Pancreas (tissue), 10 donors: Measurements from ENCODE around the gene PYURF. TPM values are rescaled to one million over a fixed set of nuclear protein-coding genes. Genes with fewer than 3 reads are reported as not detected.

Source experiments
- ATAC-seq, 4 donors: fragments of 200-7000 bp; cut with Tn5 transposase; one replicate each; pipeline versions ENCODE4 v1.8.0 to v1.9.1; 2020; ENCODE audit warnings: mild to moderate bottlenecking in 4 of 4, moderate library complexity in 4 of 4
- DNase-seq, 6 donors: peaks; one replicate each; pipeline ENCODE4 v3.0.0-alpha.2; 2020
- FAIRE-seq: peaks from 2 replicates; lab custom pipeline; 2012; peaks lifted over from hg19 to GRCh38; lab: Jason Lieb, UNC
- H3K27ac ChIP-seq, 4 donors: fragments of 200-600 bp; sonication (generic); 1 replicate in 3 of 4; 2 replicates in 1 of 4; pipeline versions ENCODE4 v1.5.0 to v1.8.0; 2020
- H3K27me3 ChIP-seq, 4 donors: fragments of 200-600 bp; one replicate each; pipeline ENCODE4 v1.8.0; 2021
- H3K36me3 ChIP-seq, 3 donors: fragments of 200-600 bp; sonication (generic) in 1 of 3; one replicate each; pipeline versions ENCODE4 v1.5.0 to v1.8.0; 2020 to 2021
- H3K4me1 ChIP-seq, 3 donors: fragments of 200-600 bp; one replicate each; pipeline ENCODE4 v1.8.0; 2021
- H3K4me3 ChIP-seq, 4 donors: fragments of 200-600 bp; sonication (generic) in 2 of 4; one replicate each; pipeline versions ENCODE4 v1.5.0 to v1.8.0; 2020 to 2021
- H3K9me3 ChIP-seq, 4 donors: fragments of 200-600 bp; one replicate each; pipeline ENCODE4 v1.8.0; 2021
- CTCF ChIP-seq, 4 donors: fragments of 200-600 bp; sonication (generic) in 3 of 4; IDR thresholded peaks; one replicate each; pipeline versions ENCODE4 v1.5.0 to v1.8.0; 2021; ENCODE audit warnings: antibody characterized with exemption in 4 of 4
- WGBS, 2 donors: extraction: QIAGEN DNeasy Blood & Tissue Kit; methylation state at CpG; one replicate each; pipeline ENCODE4 v1.1.7; 2013; 5-methylcytosine and 5-hydroxymethylcytosine counted together
- intact Hi-C, 3 donors: fragments of 100-400 bp; cut with DNase I; formaldehyde crosslinking; loops; one replicate each; pipeline versions ENCODE4 v1.11.1 to v1.14.2; 2022
- polyA plus RNA-seq, 2 donors: library from polyadenylated mRNA; stranded (reverse); fragments of 200-250 nt; gene quantifications; one replicate each; pipeline ENCODE4 v1.2.3, GENCODE V29; 2013
- total RNA-seq, 6 donors: library from RNA; stranded (reverse); fragmentation: NEBNext Ultra II Directional in 4 of 6; extraction: Animal tissue kit (Norgen Biotek cat#: 25700) in 4 of 6; gene quantifications; one replicate each; pipeline versions ENCODE4 v1.2.1 to v1.2.4, GENCODE V29; 2021 to 2023
- donor health status: healthy with polysubstance abuse.
- donor health status: DM: no; HTN: no; CAD: no; lungs with moderate emphysema.
- donor health status: DM: no; HTN: no; CAD: no.
- donor health status: control.
- donor health status: control.
- donor health status: Bipolar disorder and iron deficiency.
- donor health status: DM: yes; HTN: yes; CAD: no.
- donor health status: DM: no; HTN: no; CAD: no.
- donor health status: DM: no; HTN: no; CAD: no.
- donor health status: DM: yes; HTN: yes; CAD: no.

Gene PYURF
- total and polyA plus RNA-seq, 8 donors = 22.6 to 66.6 (median 34.8) TPM

GRCh38 chr4:88503344-88503743 is 20.2 kb downstream of the PYURF start:
- intact Hi-C loops = no loop called here
- no peaks in the 10 kb centered on the region for H3K27me3 ChIP-seq
- H3K4me1 ChIP-seq = no peaks in the 10 kb centered on the region
- peaks cover 0 to 4% (median 0%) of the 10 kb centered on the region in 3 donors for H3K36me3 ChIP-seq
- H3K4me3 ChIP-seq = no peak overlapping the region
- TF ChIP-seq CTCF (IDR thresholded peaks at IDR 0.05) = no peak
- WGBS, 2 donors = 88 to 89% methylated on average over 2 of the region's 2 CpGs
- FAIRE-seq (no peak), DNase-seq (no peak), ATAC-seq (no peak)
- no peaks in the 10 kb centered on the region for H3K9me3 ChIP-seq
- H3K27ac ChIP-seq = no peak overlapping the region

- FAIRE-seq = no peak
- H3K36me3 ChIP-seq = peaks cover 0 to 9% (median 0%) of the 10 kb centered on the region in 3 donors
- H3K27ac ChIP-seq = no peak overlapping the region
- no peaks in the 10 kb centered on the region for H3K9me3 ChIP-seq
- ATAC-seq = no peak
- no peak for DNase-seq
- WGBS, 2 donors = 95 to 97% methylated on average over 2 of the region's 2 CpGs
- H3K4me1 ChIP-seq = no peaks in the 10 kb centered on the region
- H3K27me3 ChIP-seq = no peaks in the 10 kb centered on the region
- intact Hi-C loops = no loop called here
- no peak overlapping the region for H3K4me3 ChIP-seq
- no peak for TF ChIP-seq CTCF (IDR thresholded peaks at IDR 0.05)
Observed at GRCh38 chr4:88497859-88498409, 25.6 kb downstream of the PYURF start.

- Histone ChIP-seq H3K4me1 (no peaks in the 10 kb centered on the region), H3K36me3 (no peaks in the 10 kb centered on the region), H3K9me3 (no peaks in the 10 kb centered on the region), H3K27ac (no peak overlapping the region), H3K4me3 (no peak overlapping the region), H3K27me3 (no peaks in the 10 kb centered on the region)
- ATAC-seq (no peak), DNase-seq (no peak), FAIRE-seq (no peak)
- intact Hi-C loops = no loop called here
- no peak for TF ChIP-seq CTCF (IDR thresholded peaks at IDR 0.05)
- 83 to 84% methylated on average over 4 of the region's 4 CpGs for WGBS, 2 donors
Observed at GRCh38 chr4:88489100-88489761, 34.3 kb downstream of the PYURF start.

GRCh38 chr4:88481537-88481936 is 42.0 kb downstream of the PYURF start:
- no peaks in the 10 kb centered on the region for H3K9me3 ChIP-seq
- intact Hi-C loops = no loop called here
- DNase-seq (no peak), FAIRE-seq (no peak), ATAC-seq (no peak)
- 71 to 86% methylated on average over 1 of the region's 1 CpG for WGBS, 2 donors
- no peaks in the 10 kb centered on the region for H3K36me3 ChIP-seq
- no peak overlapping the region for H3K27ac ChIP-seq
- no peak for TF ChIP-seq CTCF (IDR thresholded peaks at IDR 0.05)
- no peak overlapping the region for H3K4me3 ChIP-seq
- H3K4me1 ChIP-seq = no peaks in the 10 kb centered on the region
- H3K27me3 ChIP-seq = no peaks in the 10 kb centered on the region

DNA sequence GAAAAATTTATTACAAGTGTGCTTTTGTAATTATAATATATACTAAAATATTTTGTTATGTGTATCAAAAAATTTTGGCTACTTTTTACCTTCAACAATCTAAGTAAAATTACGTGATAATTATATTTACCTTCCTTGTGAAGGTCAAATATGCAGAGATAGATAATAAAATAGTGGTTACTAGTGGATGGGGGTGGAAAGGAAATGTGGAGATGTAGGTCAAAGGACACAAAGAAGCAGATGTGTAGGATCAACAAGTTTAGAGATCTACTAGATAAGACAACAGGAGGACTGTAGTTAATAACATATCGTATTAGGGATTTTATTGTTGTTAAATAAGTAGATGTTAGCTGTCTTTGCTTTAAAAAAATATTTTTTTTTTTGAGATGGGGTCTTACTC is 45.3 kb downstream of the PYURF start:
- FAIRE-seq = no peak
- no peak for ATAC-seq
- 56% methylated on average over 2 of the region's 2 CpGs for WGBS, 2 donors
- H3K27me3 ChIP-seq = no peaks in the 10 kb centered on the region
- intact Hi-C loops = no loop called here
- no peak for DNase-seq
- no peaks in the 10 kb centered on the region for H3K9me3 ChIP-seq
- H3K4me1 ChIP-seq = no peaks in the 10 kb centered on the region
- no peak overlapping the region for H3K27ac ChIP-seq
- H3K36me3 ChIP-seq = no peaks in the 10 kb centered on the region
- TF ChIP-seq CTCF (IDR thresholded peaks at IDR 0.05) = no peak
- no peak overlapping the region for H3K4me3 ChIP-seq
